ENCODE results near the gene IQCN.

DNA sequence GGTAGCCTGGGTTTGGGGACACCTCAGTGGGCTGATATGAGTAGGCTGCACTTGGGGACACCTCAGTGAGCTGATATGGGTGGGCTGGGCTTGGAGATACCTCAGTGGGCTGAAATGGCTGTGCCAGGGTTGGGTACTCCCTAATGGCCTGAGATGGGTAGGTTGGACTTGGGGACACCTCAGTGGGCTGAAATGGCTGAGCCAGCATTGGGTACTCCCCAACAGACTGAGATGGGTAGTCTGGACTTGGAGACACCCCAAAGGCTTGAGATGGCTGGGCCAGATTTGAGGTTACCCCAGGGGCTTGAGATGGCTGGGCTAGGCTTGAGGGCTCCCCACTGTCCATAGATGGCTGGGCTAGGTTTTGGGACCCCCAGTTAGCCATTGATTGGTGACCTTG lies 12.1 kb downstream of the IQCN start:
- TF ChIP-seq, protein P1, sequence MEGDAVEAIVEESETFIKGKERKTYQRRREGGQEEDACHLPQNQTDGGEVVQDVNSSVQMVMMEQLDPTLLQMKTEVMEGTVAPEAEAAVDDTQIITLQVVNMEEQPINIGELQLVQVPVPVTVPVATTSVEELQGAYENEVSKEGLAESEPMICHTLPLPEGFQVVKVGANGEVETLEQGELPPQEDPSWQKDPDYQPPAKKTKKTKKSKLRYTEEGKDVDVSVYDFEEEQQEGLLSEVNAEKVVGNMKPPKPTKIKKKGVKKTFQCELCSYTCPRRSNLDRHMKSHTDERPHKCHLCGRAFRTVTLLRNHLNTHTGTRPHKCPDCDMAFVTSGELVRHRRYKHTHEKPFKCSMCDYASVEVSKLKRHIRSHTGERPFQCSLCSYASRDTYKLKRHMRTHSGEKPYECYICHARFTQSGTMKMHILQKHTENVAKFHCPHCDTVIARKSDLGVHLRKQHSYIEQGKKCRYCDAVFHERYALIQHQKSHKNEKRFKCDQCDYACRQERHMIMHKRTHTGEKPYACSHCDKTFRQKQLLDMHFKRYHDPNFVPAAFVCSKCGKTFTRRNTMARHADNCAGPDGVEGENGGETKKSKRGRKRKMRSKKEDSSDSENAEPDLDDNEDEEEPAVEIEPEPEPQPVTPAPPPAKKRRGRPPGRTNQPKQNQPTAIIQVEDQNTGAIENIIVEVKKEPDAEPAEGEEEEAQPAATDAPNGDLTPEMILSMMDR (conservative IDR thresholded peaks at IDR 0.05; ENCODE audit: low read depth in 2 of 2): no peak
- TF ChIP-seq, protein P2, sequence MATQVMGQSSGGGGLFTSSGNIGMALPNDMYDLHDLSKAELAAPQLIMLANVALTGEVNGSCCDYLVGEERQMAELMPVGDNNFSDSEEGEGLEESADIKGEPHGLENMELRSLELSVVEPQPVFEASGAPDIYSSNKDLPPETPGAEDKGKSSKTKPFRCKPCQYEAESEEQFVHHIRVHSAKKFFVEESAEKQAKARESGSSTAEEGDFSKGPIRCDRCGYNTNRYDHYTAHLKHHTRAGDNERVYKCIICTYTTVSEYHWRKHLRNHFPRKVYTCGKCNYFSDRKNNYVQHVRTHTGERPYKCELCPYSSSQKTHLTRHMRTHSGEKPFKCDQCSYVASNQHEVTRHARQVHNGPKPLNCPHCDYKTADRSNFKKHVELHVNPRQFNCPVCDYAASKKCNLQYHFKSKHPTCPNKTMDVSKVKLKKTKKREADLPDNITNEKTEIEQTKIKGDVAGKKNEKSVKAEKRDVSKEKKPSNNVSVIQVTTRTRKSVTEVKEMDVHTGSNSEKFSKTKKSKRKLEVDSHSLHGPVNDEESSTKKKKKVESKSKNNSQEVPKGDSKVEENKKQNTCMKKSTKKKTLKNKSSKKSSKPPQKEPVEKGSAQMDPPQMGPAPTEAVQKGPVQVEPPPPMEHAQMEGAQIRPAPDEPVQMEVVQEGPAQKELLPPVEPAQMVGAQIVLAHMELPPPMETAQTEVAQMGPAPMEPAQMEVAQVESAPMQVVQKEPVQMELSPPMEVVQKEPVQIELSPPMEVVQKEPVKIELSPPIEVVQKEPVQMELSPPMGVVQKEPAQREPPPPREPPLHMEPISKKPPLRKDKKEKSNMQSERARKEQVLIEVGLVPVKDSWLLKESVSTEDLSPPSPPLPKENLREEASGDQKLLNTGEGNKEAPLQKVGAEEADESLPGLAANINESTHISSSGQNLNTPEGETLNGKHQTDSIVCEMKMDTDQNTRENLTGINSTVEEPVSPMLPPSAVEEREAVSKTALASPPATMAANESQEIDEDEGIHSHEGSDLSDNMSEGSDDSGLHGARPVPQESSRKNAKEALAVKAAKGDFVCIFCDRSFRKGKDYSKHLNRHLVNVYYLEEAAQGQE (IDR thresholded peaks at IDR 0.05; ENCODE audit: unreplicated experiment): no peak
- TF ChIP-seq EZH2phosphoT487 (IDR thresholded peaks at IDR 0.05; ENCODE audit: unreplicated experiment) (no peak), EZH2 (IDR thresholded peaks at IDR 0.05; ENCODE audit: low read depth, unreplicated experiment) (no peak), POLR2AphosphoS5 (IDR thresholded peaks at IDR 0.05; ENCODE audit: low read depth) (no peak), NANOG (IDR thresholded peaks at IDR 0.05; ENCODE audit: borderline replicate concordance) (no peak), JUNB (IDR thresholded peaks at IDR 0.05; ENCODE audit: unreplicated experiment) (no peak)
- TF ChIP-seq, protein P3, sequence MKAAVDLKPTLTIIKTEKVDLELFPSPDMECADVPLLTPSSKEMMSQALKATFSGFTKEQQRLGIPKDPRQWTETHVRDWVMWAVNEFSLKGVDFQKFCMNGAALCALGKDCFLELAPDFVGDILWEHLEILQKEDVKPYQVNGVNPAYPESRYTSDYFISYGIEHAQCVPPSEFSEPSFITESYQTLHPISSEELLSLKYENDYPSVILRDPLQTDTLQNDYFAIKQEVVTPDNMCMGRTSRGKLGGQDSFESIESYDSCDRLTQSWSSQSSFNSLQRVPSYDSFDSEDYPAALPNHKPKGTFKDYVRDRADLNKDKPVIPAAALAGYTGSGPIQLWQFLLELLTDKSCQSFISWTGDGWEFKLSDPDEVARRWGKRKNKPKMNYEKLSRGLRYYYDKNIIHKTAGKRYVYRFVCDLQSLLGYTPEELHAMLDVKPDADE (IDR thresholded peaks at IDR 0.05): no peak
